Activated naive CD8-positive, alpha-beta T cell treated with anti-CD3 and anti-CD28 coated beads, Interleukin-2, amount 50 U/mL, for 16 hours (primary cell): ENCODE results near the gene NFE2L2.
"Not testable (repeated sequence)": the region's sequence is repeated elsewhere in the genome, so short reads cannot be mapped to it uniquely, and the experiment has no call there.

ENCODE experiments used
- DNase-seq: peaks from one replicate; pipeline ENCODE4 v3.0.0-alpha.2; 2020; ENCODE audit warnings: low read depth, low spot score

Gene NFE2L2

DNA sequence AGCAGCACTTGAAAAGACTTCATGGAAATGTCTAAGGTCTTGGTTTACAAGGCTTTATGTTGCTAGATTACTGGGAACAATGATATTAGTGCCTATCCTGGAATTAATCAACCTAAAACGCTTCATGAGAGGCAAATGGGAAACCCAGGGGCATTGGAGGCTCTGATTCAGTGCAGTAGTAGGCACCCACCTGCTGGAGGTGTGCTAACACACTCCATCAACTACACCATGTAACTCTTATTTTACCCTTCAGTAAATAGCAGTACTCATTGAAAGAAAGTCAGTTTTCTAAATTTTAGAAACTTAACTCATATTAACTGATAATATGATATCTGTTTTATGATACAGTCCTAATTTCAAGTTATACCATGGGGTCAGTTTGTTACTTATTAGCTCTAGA is 69.3 kb downstream of the NFE2L2 start:
- no peak for DNase-seq

GRCh38 chr2:177193240-177193639 is 71.3 kb downstream of the NFE2L2 start:
- no peak for DNase-seq

DNA sequence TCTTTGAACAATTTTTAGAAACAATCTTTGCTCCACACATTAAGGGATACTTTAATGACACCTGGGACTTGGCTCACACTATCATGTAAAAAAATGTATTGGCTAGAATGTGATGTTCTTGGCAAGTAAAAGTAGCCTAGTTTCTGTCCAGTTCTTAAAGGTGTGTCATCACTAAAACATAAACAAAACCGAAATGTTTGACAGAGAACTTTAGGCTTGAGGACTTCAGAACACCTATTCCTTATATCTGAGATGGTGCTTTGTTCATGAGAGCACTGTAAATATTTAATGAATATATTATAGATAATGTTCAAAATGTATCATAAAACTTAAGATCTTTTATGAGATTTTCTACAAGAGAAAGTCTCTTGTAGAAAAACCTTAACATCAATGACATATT is 71.7 kb downstream of the NFE2L2 start:
- no peak for DNase-seq

DNA sequence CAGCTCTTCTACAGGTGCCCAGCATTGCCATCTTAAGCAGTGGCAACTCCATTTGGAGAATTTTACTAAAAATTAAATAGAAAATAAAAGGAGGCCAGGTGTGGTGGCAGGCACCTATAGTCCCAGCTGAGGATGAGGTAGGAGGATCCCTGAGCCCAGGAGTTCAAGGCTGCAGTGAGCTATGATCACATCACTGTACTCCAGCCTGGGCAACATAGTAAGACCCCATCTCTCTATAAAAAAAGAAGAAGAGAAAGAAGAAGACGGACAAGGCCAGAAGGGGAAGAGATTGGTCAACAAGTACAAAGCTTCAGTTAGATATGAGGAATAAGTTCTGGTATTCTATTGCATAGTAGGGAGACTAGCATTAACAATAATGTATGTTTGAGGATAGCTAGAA is 73.6 kb downstream of the NFE2L2 start:
- no peak for DNase-seq

DNA sequence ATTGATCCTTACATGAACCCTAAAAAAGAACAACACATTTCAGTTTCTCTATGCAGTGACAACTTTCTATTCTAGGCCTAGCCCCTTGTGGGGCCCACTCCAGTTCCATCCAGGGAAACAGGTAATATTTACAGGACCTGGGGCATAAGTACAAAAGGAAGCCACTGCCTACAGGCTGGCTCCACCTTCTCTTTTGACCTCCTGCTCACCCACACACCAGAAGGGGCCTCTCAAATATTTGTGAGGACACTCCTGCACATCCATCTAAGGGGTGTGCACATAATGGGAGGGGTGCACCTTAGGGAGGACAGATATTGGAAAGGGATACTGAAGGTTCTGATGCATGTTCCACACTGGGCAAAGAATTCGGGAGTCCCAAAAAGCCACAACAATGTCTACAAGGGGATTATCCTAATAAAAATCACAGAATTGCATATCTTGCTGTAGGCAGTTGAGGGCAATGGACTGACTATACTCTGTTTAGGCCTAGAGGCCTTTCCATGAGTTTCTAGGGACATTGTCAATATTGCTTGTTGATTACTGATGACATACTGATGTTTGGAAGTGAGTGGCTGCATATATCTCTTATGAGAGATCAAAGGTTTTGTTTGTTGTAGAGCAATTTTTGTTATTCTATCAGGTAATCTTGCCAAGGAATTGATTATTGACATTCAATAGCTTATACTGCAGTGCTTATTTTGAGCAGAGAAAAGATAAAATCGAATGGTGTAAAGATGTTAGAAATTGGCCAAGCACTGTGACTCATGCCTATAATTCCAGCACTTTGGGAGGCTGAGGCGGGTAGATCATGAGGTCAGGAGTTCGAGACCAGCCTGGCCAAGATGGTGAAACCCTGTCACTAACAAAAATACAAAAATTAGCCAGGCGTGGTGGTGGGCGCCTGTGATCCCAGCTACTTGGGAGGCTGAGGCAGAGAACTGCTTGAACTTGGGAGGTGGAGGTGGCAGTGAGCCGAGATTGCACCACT is 75.8 kb downstream of the NFE2L2 start:
- no peak for DNase-seq

DNA sequence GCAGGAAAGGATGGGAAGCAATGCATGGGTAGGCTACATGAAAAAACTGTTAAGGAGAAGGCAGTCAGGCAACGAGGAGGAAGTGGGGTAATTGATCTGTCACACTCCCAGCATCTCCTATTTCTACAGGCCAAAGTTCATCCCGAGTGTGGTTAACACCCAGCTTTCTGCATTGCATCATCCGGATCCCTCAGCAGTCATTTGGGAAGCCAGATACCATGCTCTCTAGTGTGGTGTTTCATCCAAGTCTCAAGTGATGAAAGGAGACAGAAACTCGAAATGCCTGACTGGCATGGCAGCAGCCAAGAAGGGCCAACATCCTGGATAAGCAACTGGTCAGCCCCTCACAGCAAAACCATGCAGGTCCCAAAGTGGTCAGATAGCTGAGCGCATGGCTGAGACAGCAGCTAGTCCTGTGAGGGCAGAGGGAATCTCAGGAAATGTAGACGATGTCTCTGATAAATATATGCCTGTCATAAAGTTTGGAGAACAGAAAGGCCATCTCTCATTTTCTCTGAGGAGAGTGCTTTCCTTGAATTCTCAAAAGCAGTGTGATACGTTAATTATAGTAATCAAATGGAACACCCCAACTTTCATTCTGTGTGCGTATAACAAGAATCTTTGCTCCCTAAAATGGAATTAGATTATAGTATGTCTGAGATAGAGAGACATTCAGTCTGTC is 76.8 kb downstream of the NFE2L2 start:
- DNase-seq: no peak

DNA sequence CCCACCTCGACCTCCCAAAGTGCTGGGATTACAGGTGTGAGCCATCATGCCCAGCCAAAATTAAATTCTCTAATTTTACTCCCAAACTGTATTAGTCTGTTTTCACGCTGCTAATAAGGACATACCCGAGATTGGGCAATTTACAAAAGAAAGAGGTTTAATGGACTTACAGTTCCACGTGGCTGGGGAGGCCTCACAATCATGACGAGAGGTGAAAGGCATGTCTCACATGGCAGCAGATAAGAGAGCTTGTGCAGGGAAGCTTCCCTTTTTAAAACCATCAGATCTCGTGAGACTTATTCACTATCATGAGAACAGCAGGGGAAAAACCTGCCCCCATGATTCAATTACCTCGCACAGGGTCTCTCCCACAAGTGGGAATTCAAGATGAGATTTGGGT is 78.5 kb downstream of the NFE2L2 start:
- not testable (repeated sequence) for DNase-seq

- DNase-seq: no peak
Observed at GRCh38 chr2:177184606-177185005, 79.9 kb downstream of the NFE2L2 start.

GRCh38 chr2:177183860-177184259 is 80.7 kb downstream of the NFE2L2 start:
- DNase-seq: no peak
